LNCaP clone FGC (cell line): Measurements from ENCODE around the gene GPRC5A.

ENCODE experiments used
- DNase-seq: peaks from one replicate; pipeline ENCODE4 v3.0.0-alpha.2; 2011; ENCODE audit warnings: low read depth
- H3K4me3 ChIP-seq: 2 replicates; pipeline ENCODE4 v1.5.1; 2011; ENCODE audit warnings: mild to moderate bottlenecking, low read depth, low read length, control low read depth
- TF ChIP-seq, protein P1 (sequence below): IDR thresholded peaks from 2 replicates; pipeline ENCODE4 v1.5.1; 2012; ENCODE audit warnings: mild to moderate bottlenecking; ENCODE audit not compliant: control insufficient read depth, insufficient read depth; ENCODE audit errors: extremely low read depth

GPRC5A gene

DNA sequence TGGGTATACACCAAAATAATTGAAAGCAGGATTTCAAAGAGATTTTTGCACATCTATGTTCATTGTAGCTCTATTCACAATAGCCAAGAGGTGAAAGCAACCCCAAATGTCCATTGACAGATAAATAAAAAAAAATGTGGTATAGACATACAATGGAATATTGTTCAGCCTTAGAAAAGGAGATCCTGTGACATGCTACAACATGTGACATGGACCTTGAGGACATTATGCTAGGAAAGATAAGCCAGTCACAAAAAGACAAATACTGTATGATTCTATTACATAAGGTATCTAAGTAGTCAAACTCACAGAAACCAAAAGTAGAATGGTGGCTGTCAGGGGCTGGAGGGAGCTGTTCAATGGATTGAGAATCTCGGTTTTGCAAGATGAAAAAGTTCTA, 48.5 kb downstream of the GPRC5A start:
- no peak for DNase-seq
- TF ChIP-seq, protein P1, sequence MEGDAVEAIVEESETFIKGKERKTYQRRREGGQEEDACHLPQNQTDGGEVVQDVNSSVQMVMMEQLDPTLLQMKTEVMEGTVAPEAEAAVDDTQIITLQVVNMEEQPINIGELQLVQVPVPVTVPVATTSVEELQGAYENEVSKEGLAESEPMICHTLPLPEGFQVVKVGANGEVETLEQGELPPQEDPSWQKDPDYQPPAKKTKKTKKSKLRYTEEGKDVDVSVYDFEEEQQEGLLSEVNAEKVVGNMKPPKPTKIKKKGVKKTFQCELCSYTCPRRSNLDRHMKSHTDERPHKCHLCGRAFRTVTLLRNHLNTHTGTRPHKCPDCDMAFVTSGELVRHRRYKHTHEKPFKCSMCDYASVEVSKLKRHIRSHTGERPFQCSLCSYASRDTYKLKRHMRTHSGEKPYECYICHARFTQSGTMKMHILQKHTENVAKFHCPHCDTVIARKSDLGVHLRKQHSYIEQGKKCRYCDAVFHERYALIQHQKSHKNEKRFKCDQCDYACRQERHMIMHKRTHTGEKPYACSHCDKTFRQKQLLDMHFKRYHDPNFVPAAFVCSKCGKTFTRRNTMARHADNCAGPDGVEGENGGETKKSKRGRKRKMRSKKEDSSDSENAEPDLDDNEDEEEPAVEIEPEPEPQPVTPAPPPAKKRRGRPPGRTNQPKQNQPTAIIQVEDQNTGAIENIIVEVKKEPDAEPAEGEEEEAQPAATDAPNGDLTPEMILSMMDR = no peak
- no peak overlapping the region for H3K4me3 ChIP-seq

DNA sequence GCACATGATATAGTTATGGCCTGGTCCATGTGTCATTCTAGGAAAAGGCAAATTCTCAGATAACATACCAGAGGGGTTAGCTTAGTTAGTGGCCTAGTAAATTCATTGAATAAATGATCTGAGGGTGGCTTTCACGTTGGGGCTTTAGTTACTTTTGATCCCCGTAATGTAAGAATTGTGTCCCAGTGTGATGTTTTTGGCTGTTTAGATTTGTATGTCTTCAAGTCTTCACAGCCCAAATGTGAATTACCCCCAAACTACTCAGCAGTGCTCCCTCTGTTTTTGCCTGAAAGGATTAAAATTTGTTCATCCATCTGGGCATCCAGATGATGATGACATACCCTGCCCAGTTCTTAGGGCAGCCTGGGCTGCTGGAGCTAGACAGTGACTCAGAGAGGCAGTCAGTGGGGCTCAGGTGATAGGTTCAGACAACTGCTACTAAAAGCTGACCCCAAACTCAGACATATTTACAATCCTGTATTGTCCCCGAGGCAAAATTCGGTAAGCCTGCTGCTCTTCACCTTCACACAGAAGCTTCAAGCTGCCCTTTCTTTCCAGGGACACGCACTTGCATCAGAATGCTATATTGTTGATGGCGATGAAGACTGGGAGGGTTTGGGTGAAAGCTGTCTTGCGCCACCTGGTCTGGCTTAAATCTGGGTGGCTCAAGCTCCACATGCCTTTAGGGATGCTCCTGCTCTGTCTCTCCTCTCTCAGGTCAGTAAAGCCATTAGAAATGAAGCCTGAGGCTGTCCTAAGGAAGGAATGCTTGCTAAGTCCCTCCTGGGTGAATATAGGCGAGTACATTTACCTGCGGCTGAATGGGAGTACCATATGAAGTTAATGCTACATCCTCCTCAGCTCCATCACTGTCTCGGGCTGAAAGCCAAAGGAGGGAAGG, 50.3 kb downstream of the GPRC5A start:
- no peak overlapping the region for H3K4me3 ChIP-seq
- TF ChIP-seq, protein P1 = no peak
- DNase-seq = no peak

DNA sequence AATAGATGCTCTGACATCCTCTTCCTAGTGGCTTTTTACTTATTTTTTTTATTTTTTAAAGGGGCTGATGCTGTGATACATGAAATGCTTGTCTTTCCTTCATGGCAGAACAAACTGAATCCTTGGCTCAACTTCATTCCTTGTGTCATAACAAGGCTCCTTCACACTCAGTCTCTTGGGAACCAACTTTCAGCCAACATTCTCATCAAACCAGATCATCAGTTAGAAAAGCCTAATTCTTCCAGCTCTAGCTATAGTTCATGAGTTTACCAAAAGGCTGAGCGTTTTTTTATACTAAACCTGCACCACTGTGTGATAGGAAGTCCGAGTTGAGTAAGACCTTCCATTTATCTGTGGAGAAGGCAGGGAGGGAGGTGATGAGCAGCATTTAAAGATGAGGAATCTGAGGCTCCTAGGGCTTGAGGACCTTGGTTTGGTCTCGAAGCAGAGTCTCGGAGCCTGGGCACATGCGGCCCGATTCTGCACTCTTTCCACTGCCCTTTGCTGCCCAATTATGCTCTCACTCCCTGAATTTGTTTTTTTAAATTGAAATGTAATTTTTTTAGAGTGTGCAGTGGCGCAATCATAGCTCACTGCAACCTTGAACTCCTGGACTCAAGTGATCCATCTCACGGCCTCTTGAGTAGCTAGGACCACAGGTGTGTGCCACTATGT, 52.4 kb downstream of the GPRC5A start:
- H3K4me3 ChIP-seq = no peak overlapping the region
- DNase-seq = no peak
- TF ChIP-seq, protein P1 = no peak

DNA sequence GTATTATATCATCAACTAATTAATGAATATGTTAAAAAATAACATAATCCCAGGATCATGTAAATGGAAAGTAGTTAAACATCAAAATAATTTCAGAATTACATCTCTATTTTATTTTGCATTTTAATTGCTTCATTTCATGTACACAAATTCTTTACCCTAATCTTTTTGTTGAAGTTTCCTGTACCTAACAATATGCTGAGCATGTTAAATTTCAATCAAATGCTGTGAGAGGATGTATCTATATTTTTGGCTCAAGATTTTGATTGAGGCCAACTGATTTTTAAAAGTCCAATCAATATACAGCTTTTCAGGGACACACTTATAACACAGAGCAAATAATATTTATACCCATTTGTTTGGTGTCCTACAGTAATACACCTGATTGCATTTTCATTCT, 54.2 kb downstream of the GPRC5A start:
- TF ChIP-seq, protein P1 = no peak
- DNase-seq = no peak

DNA sequence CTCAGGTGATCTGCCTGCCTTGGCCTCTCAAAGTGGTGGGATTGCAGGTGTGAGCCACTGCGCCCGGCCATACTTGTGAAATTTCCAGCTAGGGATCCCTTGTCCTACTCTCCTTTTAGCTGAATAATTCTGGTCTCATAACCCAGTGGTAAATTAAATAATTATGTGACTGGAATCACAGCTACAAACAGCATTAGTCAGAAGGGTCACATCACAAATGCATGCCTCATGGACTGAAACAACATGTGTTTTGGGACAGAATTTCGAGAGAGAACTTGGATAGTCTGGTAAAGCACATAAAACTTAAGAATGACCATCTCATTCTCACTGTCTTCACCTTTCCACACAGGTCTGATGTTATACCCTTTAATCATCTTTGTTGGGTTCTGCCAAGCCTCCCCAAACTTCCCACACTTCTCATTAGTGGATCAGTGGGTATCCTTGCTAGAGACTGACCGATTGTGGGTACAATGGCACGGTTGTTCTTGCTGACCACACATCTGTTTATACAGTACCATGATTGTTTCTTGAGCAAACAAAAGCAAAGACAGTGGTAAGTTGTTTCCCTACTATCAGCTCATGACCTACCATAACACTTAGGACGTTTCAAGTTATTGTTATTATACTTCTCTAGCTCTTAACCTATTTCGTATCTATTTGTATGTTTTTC, 55.5 kb downstream of the GPRC5A start:
- TF ChIP-seq, protein P1 = no peak
- DNase-seq = no peak

More for the DNA sequence above, 54.2 kb downstream of the GPRC5A start:
- H3K4me3 ChIP-seq = no peak overlapping the region

DNA sequence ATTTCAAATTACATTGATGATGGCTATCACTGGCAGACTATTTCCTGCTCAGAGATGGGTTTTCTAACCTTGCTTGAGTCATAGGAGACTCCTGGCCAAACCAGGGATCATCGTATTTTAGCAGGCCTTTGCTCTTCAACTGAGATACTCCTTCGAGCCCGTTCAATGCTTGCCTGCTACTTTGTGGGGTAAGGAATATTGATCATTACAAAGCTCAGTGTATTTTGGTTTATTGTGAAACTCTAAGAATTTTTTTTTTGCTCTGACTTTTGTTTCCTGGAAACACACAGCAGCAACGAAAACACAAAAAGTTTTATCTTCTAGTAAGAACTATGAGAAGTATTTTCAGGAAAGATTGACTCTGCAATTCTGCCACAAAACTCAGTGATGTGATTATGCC, 56.5 kb downstream of the GPRC5A start:
- no peak for DNase-seq
- H3K4me3 ChIP-seq = no peak overlapping the region
- TF ChIP-seq, protein P1 = no peak

More for the DNA sequence above, 55.5 kb downstream of the GPRC5A start:
- H3K4me3 ChIP-seq = no peak overlapping the region
